Measurements from ENCODE around the gene TRPM3.

Gene TRPM3

DNA sequence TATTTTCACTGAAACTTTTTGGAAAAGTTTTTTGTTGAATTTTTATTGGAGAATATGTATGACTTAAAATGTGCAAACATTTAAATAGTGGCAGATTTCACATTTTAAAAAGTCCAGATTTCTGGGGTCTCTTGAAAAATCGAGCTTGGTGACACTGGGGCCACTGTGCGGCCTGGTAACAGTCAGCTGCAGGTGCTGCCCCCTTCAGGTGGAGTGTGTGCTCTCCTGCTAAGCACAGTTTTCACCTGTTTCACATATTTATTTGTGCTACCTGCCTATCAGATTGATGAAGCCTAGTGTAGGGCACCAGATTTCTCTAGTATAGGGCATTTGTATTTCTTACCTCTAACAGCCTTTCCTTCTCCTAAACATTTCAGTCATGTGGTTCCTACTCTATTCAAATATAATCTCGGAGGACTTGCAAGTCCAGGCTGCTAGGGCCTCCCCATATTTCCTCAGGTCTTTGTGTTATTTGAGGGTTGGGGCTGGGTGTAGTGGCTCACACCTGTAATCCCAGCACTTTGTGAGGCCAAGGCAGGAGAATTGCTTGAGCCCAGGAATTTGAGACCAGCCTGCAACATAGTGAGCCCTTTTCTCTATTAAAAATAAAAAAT is 611.2 kb downstream of the TRPM3 start:
- CTCF ChIA-PET, result interaction anchor here (0.6 to 5.3 kb wide), 14 partner anchors 8 to 1112 kb away, joined by 3 to 30 read pairs (median 3); no protein-coding TSS in a partner anchor
- no peak overlapping the region for H3K4me3 ChIP-seq (ENCODE audit: low read depth, low read length)
- TF ChIP-seq CTCF (IDR thresholded peaks at IDR 0.05; ENCODE audit: insufficient read depth, low read length, missing control alignments), result peak; percentile 39
- DNase-seq (ENCODE audit: low read depth, low spot score), result no peak
- POLR2A ChIA-PET, result no interaction called here

DNA sequence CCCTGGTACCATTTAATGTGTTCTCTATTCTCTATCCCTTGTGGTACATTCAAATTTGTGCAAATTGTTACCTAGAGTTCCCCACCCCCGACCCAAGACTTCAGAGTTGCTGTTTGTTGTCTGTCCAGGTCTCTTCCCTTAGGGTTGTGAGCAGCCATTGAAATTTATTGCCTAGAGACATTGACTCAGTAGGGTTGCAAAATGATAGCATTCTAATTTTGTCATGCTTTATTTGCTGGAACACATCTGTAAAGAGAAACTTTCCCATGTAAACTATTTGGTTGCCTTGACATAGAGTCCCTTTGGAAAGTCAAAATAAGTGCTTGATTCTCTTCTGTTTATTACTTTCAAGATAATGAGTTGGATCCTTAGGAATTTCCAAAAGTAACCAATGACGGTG is 615.3 kb downstream of the TRPM3 start:
- no peak for TF ChIP-seq CTCF (IDR thresholded peaks at IDR 0.05; ENCODE audit: insufficient read depth, low read length, missing control alignments)
- POLR2A ChIA-PET, result no interaction called here
- CTCF ChIA-PET, result interaction anchor here (1.0 to 1.9 kb wide), 2 partner anchors 9 to 21 kb away, joined by 3 to 4 read pairs; no protein-coding TSS in a partner anchor
- DNase-seq (ENCODE audit: low read depth, low spot score), result no peak
- H3K4me3 ChIP-seq (ENCODE audit: low read depth, low read length), result no peak overlapping the region

GRCh38 chr9:70504834-70505233 is 616.6 kb downstream of the TRPM3 start:
- TF ChIP-seq CTCF (IDR thresholded peaks at IDR 0.05; ENCODE audit: insufficient read depth, low read length, missing control alignments), result no peak
- no peak for DNase-seq (ENCODE audit: low read depth, low spot score)
- H3K4me3 ChIP-seq (ENCODE audit: low read depth, low read length), result no peak overlapping the region
- CTCF ChIA-PET, result interaction anchor here (0.6 to 2.2 kb wide), 5 partner anchors 15 to 97 kb away, joined by 3 to 10 read pairs (median 4); no protein-coding TSS in a partner anchor
- POLR2A ChIA-PET, result no interaction called here

GRCh38 chr9:70502690-70503089 is 618.7 kb downstream of the TRPM3 start:
- DNase-seq (ENCODE audit: low read depth, low spot score), result no peak
- TF ChIP-seq CTCF (IDR thresholded peaks at IDR 0.05; ENCODE audit: insufficient read depth, low read length, missing control alignments), result no peak
- ChIA-PET POLR2A (no interaction called here), CTCF (interaction anchor here (0.9 to 10.0 kb wide), 4 partner anchors 10 to 99 kb away, joined by 3 to 70 read pairs (median 4); no protein-coding TSS in a partner anchor)
- H3K4me3 ChIP-seq (ENCODE audit: low read depth, low read length), result no peak overlapping the region

- CTCF ChIA-PET, result interaction anchor here (1.1 to 10.0 kb wide), 4 partner anchors 9 to 160 kb away, joined by 3 to 70 read pairs (median 18); no protein-coding TSS in a partner anchor
- DNase-seq (ENCODE audit: low read depth, low spot score), result no peak
- no peak overlapping the region for H3K4me3 ChIP-seq (ENCODE audit: low read depth, low read length)
- POLR2A ChIA-PET, result no interaction called here
- no peak for TF ChIP-seq CTCF (IDR thresholded peaks at IDR 0.05; ENCODE audit: insufficient read depth, low read length, missing control alignments)
Observed at GRCh38 chr9:70500793-70501192, 620.6 kb downstream of the TRPM3 start.

DNA sequence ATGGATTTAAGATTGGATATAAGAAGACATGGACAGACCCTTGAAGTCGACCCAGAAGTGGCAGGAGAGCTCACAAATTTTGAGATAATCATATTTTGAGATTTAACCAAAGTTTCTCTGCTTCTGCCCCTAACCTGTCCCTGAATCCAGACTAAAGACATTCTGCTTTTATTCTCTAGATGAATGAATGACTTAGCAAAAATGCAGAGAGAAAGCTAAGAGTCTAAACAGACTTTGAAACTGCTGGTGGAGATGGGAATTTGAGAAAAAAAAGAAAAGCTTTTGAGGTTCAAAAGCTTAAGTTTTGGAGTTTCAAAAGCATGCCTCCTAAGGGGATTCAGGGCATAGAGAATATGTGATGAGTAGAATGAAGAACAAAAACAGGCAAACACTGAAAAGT is 621.8 kb downstream of the TRPM3 start:
- TF ChIP-seq CTCF (IDR thresholded peaks at IDR 0.05; ENCODE audit: insufficient read depth, low read length, missing control alignments), result no peak
- ChIA-PET CTCF (interaction anchor here (4.2 to 10.0 kb wide), 2 partner anchors 11 to 14 kb away, joined by 30 to 70 read pairs; no protein-coding TSS in a partner anchor), POLR2A (no interaction called here)

More for the DNA sequence above, 621.8 kb downstream of the TRPM3 start:
- no peak for DNase-seq (ENCODE audit: low read depth, low spot score)
- H3K4me3 ChIP-seq (ENCODE audit: low read depth, low read length), result no peak overlapping the region
